Parathyroid adenoma (tissue), 2 donors: ENCODE data around the gene PEX26.

Source experiments
- H2AFZ ChIP-seq: fragments of 300-600 bp; sonication (generic); one replicate; pipeline ENCODE4 v1.7.0; 2017; ENCODE audit warnings: antibody characterized with exemption, mild to moderate bottlenecking
- H3K27ac ChIP-seq: fragments of 300-600 bp; sonication (generic); one replicate; pipeline ENCODE4 v1.7.0; 2017
- H3K27me3 ChIP-seq: fragments of 300-600 bp; sonication (generic); one replicate; pipeline ENCODE4 v1.7.0; 2017; ENCODE audit warnings: low read length; ENCODE audit not compliant: control insufficient read depth, insufficient read depth
- H3K36me3 ChIP-seq: fragments of 300-600 bp; sonication (generic); one replicate; pipeline ENCODE4 v1.7.0; 2017; ENCODE audit warnings: low read length; ENCODE audit not compliant: control insufficient read depth, insufficient read depth
- H3K4me1 ChIP-seq: fragments of 300-600 bp; sonication (generic); one replicate; pipeline ENCODE4 v1.7.0; 2017; ENCODE audit warnings: control low read depth
- H3K4me2 ChIP-seq: fragments of 300-600 bp; sonication (generic); one replicate; pipeline ENCODE4 v1.7.0; 2017; ENCODE audit warnings: low read length
- H3K4me3 ChIP-seq: fragments of 300-600 bp; sonication (generic); one replicate; pipeline ENCODE4 v1.7.0; 2017; ENCODE audit warnings: low read depth, low read length
- H3K79me2 ChIP-seq: fragments of 300-600 bp; sonication (generic); one replicate; pipeline ENCODE4 v1.7.0; 2017; ENCODE audit warnings: control low read depth
- H3K9ac ChIP-seq: fragments of 300-600 bp; sonication (generic); one replicate; pipeline ENCODE4 v1.7.0; 2017; ENCODE audit warnings: mild to moderate bottlenecking
- H3K9me3 ChIP-seq: fragments of 300-600 bp; sonication (generic); one replicate; pipeline ENCODE4 v1.7.0; 2017; ENCODE audit warnings: low read length; ENCODE audit not compliant: control insufficient read depth
- CTCF ChIP-seq: fragments of 300-600 bp; sonication (generic); IDR thresholded peaks from one replicate; pipeline ENCODE4 v1.7.0; 2017; ENCODE audit warnings: antibody characterized with exemption, mild to moderate bottlenecking
- donor health status: primary hyperparathyroidism.

The PEX26 gene

GRCh38 chr22:18147791-18148190 lies 70.0 kb downstream of the PEX26 start:
- Histone ChIP-seq H3K79me2 (no peaks in the 10 kb centered on the region), H3K4me2 (no peak overlapping the region), H3K4me3 (no peak overlapping the region), H2AFZ (no peak overlapping the region), H3K9ac (no peak overlapping the region), H3K36me3 (no peaks in the 10 kb centered on the region), H3K27me3 (no peaks in the 10 kb centered on the region), H3K9me3 (no peaks in the 10 kb centered on the region), H3K27ac (no peak overlapping the region), H3K4me1 (no peaks in the 10 kb centered on the region)
- no peak for TF ChIP-seq CTCF

GRCh38 chr22:18148293-18148965 lies 70.6 kb downstream of the PEX26 start:
- Histone ChIP-seq H3K79me2 (no peaks in the 10 kb centered on the region), H3K9me3 (no peaks in the 10 kb centered on the region), H2AFZ (no peak overlapping the region), H3K27me3 (no peaks in the 10 kb centered on the region), H3K4me2 (no peak overlapping the region), H3K9ac (no peak overlapping the region), H3K4me1 (no peaks in the 10 kb centered on the region), H3K4me3 (no peak overlapping the region), H3K27ac (no peak overlapping the region), H3K36me3 (no peaks in the 10 kb centered on the region)
- no peak for TF ChIP-seq CTCF

- Histone ChIP-seq H3K4me2 (no peak overlapping the region), H3K9me3 (no peaks in the 10 kb centered on the region), H3K9ac (no peak overlapping the region), H3K27ac (no peak overlapping the region), H3K27me3 (no peaks in the 10 kb centered on the region), H3K4me3 (no peak overlapping the region), H3K36me3 (no peaks in the 10 kb centered on the region), H2AFZ (no peak overlapping the region), H3K4me1 (no peaks in the 10 kb centered on the region), H3K79me2 (no peaks in the 10 kb centered on the region)
- no peak for TF ChIP-seq CTCF
These were observed 74.7 kb downstream of the PEX26 start for GRCh38 chr22:18152519-18152918.

GRCh38 chr22:18154821-18155390 lies 77.1 kb downstream of the PEX26 start:
- no peak overlapping the region for H3K27ac ChIP-seq
- no peak overlapping the region for H3K9ac ChIP-seq

More at GRCh38 chr22:18154821-18155390, 77.1 kb downstream of the PEX26 start:
- Histone ChIP-seq H3K27me3 (no peaks in the 10 kb centered on the region), H3K4me1 (no peaks in the 10 kb centered on the region), H3K9me3 (no peaks in the 10 kb centered on the region), H3K79me2 (no peaks in the 10 kb centered on the region), H3K36me3 (no peaks in the 10 kb centered on the region), H3K4me2 (no peak overlapping the region), H2AFZ (no peak overlapping the region), H3K4me3 (no peak overlapping the region)
- TF ChIP-seq CTCF, result no peak
